ENCODE measurements around the gene NRM.
"Not testable (repeated sequence)": the region's sequence is repeated elsewhere in the genome, so short reads cannot be mapped to it uniquely, and the experiment has no call there.

NRM gene

GRCh38 chr6:30720738-30721197, 30.0 kb upstream of the NRM start:
- DNase-seq (ENCODE audit: low spot score) = peak; percentile 64

DNA sequence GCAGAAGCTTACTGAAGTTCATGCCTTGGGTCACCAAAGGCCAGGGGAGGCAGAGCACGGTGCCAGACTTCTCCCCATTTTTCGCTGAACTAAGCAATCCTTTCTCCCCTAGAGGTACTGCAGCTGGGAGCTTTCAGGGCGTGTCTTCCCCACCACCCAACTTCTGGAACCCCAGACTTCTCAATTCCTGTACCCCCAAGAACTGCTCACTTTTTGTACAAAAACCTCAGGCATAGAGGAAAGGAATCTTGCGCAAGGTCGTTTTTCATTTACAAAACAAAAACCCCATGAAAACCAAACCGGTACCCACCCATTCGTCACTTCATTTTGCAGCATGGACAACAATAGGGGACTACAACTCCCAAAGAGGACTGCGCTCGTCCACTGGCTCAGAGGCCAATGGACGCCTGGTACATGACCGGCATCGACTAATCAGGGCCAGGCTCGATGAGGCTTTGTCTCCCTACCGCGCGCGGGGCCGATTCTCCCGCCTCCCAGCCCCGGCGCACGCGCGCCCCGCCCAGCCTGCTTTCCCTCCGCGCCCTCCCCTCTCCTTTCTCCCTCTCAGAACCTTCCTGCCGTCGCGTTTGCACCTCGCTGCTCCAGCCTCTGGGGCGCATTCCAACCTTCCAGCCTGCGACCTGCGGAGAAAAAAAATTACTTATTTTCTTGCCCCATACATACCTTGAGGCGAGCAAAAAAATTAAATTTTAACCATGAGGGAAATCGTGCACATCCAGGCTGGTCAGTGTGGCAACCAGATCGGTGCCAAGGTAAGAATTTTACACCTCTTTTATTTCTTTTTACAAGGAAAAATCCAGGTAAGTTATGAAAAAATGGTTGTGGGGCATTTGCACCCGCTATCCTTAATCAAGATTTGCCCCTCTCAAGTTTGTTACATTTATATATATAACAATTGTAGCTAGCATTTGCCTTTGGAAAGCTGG, 29.3 kb upstream of the NRM start, which contains the start of gene TUBB:
Gene TUBB, plus strand, starts transcription at position 562 of the 947 bp plus-strand sequence. Its CDS starts 155 bp downstream, at position 717.
- peak; percentile 91 for DNase-seq (ENCODE audit: low spot score)

DNA sequence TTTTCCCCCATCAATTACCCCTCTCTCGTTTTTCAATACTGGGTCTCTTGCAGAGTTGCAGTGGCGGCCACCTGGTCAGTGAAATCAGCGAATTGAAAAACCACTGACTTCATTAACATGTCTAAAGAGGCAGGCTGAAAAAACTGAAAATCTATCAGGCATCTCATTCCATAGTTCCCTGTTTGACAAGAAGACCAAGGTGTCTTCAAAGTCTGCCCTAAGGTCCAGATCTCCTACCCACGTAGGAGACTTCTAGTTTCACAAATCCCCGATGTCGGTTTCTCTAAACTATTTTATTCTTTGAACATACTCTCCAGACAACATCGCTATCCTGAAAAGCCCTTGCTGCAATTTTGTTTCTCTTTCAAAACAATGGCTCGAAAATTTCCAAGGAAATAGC, 28.6 kb upstream of the NRM start:
- DNase-seq (ENCODE audit: low spot score) = no peak

- not testable (repeated sequence) for DNase-seq (ENCODE audit: low spot score)
Observed at GRCh38 chr6:30717845-30718720, 27.3 kb upstream of the NRM start.

DNA sequence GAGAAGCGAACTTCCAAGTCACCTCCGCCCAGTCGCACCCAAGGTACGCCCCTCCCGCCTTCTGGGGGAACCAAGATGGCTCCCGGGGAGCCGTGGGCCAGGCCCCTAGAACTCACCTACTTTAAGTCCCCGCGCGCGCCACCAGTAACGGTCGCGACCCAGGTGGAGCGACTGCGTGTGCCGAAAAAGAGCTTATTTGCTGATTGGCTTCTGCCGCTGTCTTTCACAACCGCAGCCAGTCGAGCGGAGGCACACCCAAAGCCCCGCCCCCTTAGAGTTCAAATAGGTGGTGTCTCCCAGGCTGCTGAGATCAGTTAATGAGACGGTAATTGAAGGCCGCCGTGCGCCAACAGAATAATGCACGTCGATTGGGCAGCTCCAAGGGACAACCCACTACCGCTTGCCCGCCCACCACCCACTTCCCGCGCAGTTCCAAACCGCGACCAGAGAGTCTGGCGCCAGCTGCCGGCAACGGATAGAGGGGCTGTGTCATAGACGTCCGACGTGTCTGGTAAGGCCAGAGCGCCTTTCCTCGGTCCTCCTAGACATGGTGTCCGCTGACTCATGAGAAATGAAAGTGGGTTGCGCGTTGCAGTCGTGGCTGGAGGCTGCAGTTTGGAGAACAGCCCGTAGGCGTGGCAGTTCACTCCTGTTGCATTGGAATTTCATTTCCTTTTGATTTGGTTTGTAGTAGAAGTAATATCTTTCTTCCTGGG, 26.5 kb upstream of the NRM start, which contains the start of gene MDC1:
Gene MDC1, minus strand, starts transcription at position 153 of the 716 bp plus-strand sequence. CDS start 2,106 bp downstream, outside the sequence.
- DNase-seq (ENCODE audit: low spot score) = peak; percentile 96

GRCh38 chr6:30716879-30717128, 26.0 kb upstream of the NRM start:
- no peak for DNase-seq (ENCODE audit: low spot score)

- no peak for DNase-seq (ENCODE audit: low spot score)
Observed at GRCh38 chr6:30714263-30714662, 23.5 kb upstream of the NRM start.

GRCh38 chr6:30712441-30712945, 21.7 kb upstream of the NRM start:
- no peak for DNase-seq (ENCODE audit: low spot score)

DNA sequence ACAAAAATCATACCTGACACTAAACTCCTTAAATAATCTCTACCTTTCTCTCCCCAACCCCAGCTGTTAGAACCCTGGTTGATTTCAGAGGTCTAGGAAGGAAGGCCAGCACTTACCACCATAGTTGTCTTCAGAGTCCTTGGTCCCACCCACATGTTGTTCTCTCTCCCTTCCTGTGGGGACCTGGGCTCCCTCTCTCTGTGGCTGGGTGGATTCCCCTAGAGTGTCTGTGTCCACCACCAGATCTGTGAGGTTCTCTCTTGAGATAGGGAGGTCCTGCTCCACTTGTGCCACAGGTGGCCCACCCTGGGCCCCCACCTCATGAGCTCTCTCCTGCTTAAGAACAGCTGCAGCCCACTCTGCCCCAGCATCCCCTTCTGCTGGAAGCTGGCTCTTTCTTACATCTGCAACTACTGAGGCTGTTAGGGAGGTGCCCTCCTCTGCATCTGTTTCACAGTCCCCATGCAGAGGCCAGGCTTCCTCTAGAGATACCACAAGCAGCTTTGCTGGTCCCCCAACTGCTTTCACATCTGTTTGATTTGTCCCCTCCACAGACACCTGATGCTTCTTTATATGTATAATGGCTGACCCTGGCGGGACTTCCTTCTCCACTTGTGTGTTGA, 21.1 kb upstream of the NRM start:
- DNase-seq (ENCODE audit: low spot score) = no peak

DNA sequence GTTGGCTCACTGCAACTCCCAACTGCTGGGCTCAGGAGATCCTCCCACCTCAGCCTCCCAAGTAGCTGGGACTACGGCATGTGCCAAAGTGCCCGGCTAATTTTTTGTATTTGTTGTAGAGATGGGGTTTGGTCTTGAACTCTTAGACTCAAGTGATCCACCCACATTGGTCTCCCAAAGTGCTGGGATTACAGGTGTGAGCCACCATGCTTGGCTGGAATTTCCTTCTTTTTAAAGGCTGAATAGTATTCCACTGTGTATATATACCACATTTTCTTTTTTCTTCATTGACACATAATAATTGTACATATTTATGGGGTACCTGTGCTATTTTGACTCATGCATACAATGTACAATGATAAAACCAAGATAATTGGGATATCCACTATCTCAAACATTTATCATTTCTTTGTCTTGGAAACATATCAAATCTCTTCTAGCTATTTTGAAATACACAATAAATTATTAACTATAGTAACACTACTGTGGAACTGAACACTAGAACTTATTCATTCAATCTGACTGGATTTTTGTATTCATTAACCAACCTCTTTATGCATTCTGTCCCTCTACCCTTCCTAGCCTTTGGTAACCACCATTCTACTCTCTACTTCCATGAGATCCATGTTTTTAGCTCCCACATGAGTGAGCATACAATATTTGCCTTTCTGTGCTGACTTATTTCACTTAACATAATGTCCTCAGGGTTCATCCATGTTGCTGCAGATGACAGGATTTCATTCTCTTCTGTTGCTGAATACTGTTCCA, 18.5 kb upstream of the NRM start:
- DNase-seq (ENCODE audit: low spot score) = no peak

DNA sequence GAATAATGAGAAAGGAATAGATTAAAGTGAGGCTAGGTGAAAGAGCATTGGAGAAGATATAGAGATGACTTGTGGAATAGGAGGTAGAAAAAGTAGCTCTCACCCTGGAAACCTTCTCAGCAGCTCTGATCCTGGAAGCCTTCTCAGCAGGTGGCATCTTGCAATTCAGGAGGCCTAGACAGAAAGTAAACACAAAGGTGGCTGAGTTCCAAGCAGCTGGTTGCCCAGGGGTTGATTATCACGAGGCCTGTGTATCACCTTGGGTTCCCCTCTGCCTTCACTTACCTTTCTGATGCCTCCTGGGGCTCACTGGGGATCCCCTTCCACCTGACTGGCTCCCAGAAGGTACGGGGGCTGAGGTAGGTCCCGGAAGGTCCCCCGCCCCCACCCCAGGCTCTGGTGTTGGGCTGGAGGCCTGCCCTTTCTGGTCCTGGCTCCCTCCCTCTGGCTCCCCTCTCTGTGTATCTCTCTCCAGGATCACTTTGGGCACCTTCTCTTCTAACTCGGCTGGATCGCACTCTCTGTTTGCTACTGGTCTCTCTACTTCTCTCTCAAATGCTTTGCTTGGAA, 16.6 kb upstream of the NRM start:
- no peak for DNase-seq (ENCODE audit: low spot score)

- no peak for DNase-seq (ENCODE audit: low spot score)
Observed at GRCh38 chr6:30705620-30706019, 14.8 kb upstream of the NRM start.

- DNase-seq (ENCODE audit: low spot score) = no peak
Observed at GRCh38 chr6:30703821-30704220, 13.0 kb upstream of the NRM start.

- DNase-seq (ENCODE audit: low spot score) = no peak
Observed at GRCh38 chr6:30703011-30703410, 12.2 kb upstream of the NRM start.

DNA sequence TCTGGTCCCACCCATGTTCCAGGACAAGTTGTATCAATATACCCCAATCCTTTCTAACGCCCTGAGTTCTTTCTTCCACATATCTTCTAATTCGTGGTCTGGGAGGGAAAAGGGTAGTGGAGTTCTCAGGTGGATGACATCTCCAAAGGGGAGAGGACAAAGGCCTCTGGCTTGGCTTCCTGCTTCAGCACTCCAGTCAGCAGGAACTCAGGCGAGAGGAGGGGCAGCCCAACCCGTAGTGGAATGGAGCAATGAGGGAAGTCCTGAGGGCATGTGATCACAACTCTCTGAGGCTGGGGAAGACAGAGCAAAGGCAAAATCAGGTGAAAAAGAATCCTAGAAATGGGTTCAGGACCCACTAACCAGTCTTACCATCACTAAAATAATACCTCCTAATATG, 9.6 kb upstream of the NRM start:
- no peak for DNase-seq (ENCODE audit: low spot score)

- no peak for DNase-seq (ENCODE audit: low spot score)
Observed at GRCh38 chr6:30696432-30696831, 5.6 kb upstream of the NRM start.

- no peak for DNase-seq (ENCODE audit: low spot score)
Observed at GRCh38 chr6:30691208-30691847, 544 bp upstream of the NRM start.

DNA sequence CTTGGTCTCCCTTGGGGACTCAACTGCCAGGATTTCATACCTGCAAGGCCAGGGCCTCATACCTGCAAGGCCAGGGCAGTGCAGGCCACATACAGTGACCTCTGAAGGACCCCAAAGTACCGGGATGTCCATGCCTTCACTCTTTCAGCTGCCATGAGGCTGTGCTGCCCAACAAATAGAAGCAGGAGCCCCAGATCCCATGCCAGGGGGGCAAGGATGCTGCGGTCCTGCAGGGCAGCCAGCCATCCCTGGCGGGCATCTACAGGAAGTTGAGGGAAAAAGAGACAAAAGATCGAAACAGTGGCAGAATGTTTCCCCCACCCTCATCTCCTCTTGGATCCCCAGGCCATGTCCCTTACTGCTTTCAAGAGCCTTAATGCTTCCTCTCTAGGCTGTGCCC, 799 bp downstream of the NRM start:
- no peak for DNase-seq (ENCODE audit: low spot score)

- no peak for DNase-seq (ENCODE audit: low spot score)
Observed at GRCh38 chr6:30689022-30689865, 1.5 kb downstream of the NRM start.
